GM21447 (cell line): Measurements from ENCODE around the gene KIAA0319L.
"Not testable (repeated sequence)": the region's sequence is repeated elsewhere in the genome, so short reads cannot be mapped to it uniquely, and the experiment has no call there.

Experiments
- ATAC-seq: cut with Tn5 transposase; IDR thresholded peaks from one replicate; pipeline ENCODE4 v1.9.1; 2021; ENCODE audit not compliant: unreplicated experiment

The KIAA0319L gene

DNA sequence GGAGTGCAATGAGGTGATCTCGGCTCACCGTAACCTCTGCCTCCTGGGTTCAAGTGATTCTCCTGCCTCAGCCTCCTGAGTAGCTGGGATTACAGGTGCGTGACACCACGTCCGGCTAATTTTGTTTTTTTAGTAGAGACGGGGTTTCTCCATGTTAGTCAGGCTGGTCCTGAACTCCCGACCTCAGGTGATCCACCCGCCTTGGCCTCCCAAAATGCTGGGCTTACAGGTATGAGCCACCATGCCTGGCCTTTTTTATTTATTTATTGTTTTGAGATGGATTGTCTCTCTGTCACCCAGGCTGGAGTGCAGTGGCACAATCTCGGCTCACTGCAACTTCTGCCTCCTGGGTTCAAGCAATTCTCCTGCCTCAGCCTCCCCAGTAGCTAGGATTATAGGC, 24.4 kb upstream of the KIAA0319L start:
- not testable (repeated sequence) for ATAC-seq

DNA sequence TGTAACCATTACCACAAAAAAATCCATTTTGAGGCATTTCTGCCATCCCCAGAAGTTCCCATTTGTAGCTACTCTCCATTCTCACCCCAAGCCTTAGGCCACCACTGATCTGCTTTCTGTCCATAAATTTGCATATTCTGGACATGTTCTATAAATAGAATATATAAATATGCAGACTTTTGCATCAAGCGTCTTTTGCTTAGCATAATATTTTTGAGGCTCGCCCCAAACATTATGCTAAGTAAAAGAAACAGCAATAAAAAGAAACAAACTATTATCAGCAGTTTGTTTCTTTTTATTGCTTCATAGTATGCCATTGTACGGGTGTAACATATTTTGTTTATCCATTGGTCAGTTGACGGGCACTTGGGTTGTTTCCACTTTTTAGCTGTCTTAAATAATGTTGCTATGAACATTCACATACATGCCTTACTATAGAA, 23.8 kb upstream of the KIAA0319L start:
- no peak for ATAC-seq

DNA sequence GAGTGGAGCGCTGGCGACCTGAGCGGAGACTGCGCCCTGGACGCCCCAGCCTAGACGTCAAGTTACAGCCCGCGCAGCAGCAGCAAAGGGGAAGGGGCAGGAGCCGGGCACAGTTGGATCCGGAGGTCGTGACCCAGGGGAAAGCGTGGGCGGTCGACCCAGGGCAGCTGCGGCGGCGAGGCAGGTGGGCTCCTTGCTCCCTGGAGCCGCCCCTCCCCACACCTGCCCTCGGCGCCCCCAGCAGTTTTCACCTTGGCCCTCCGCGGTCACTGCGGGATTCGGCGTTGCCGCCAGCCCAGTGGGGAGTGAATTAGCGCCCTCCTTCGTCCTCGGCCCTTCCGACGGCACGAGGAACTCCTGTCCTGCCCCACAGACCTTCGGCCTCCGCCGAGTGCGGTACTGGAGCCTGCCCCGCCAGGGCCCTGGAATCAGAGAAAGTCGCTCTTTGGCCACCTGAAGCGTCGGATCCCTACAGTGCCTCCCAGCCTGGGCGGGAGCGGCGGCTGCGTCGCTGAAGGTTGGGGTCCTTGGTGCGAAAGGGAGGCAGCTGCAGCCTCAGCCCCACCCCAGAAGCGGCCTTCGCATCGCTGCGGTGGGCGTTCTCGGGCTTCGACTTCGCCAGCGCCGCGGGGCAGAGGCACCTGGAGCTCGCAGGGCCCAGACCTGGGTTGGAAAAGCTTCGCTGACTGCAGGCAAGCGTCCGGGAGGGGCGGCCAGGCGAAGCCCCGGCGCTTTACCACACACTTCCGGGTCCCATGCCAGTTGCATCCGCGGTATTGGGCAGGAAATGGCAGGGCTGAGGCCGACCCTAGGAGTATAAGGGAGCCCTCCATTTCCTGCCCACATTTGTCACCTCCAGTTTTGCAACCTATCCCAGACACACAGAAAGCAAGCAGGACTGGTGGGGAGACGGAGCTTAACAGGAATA, 20.1 kb upstream of the KIAA0319L start:
- peak; percentile 68 for ATAC-seq

DNA sequence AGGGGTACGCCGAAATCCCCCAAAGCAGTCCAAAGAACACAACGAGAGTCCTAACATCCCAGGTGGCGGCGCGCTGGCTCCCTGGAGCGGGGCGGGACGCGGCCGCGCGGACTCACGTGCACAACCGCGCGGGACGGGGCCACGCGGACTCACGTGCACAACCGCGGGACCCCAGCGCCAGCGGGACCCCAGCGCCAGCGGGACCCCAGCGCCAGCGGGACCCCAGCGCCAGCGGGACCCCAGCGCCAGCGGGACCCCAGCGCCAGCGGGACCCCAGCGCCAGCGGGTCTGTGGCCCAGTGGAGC, 19.5 kb upstream of the KIAA0319L start:
- not testable (repeated sequence) for ATAC-seq

DNA sequence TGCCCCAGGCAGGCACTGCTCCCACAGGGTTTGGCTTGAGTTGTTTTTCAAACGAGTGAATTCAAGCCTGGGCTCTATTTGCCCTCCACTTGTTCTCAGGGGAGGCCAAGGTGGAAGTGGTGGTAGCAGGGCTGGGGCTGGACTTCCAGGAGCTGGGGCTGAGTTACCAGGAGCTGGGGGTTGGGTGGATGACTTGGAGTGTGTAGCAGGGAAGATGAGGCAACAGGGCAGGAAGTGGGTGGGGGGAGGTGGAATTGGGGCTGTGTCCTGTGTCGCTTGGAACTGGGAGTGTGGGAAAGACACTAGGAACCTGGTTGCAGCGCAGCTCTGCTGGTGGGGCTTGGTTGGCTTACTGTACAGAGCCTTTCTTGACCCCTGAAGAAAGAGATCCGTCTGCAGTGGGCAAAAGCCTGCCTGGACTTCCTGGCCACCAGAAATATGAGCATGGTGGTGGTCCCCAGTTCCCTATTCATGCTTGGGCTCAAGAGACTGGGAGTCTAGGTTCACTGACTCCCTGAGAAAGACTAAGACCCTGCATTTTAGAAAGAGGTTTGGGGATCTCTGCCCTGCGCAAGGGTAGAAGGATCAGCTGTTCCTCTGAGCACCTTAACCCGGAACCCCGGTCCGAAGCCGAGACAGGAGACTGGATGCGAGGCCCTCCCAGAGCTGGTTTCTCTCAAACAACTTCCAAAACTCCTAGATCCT, 19.0 kb upstream of the KIAA0319L start:
- ATAC-seq, result no peak

DNA sequence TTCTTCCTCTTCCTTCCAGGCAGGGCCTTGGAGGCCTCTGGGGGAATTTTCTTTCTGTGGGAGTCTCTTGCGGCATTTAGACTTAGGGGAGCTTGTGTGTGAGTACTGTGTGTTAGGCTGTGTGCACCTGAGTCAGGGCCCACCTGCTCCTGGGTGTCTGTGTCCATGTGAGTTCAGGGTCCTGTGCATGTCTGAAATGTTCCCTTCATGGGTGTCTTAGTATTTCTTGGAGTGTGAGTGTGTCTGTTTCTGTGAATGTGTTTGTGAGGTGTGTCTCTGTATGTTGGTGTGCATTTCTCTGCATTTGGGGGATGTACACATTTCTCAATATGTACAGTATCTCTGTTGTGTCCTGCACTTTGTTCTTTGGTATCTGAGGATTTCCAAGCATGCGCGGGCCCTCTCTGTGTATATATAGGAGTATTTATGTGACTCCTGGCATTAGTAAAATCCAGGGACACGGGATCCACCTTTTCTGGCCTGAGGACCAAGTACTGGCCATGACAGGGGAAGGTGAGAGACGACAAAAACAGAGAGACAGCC, 18.3 kb upstream of the KIAA0319L start:
- no peak for ATAC-seq

DNA sequence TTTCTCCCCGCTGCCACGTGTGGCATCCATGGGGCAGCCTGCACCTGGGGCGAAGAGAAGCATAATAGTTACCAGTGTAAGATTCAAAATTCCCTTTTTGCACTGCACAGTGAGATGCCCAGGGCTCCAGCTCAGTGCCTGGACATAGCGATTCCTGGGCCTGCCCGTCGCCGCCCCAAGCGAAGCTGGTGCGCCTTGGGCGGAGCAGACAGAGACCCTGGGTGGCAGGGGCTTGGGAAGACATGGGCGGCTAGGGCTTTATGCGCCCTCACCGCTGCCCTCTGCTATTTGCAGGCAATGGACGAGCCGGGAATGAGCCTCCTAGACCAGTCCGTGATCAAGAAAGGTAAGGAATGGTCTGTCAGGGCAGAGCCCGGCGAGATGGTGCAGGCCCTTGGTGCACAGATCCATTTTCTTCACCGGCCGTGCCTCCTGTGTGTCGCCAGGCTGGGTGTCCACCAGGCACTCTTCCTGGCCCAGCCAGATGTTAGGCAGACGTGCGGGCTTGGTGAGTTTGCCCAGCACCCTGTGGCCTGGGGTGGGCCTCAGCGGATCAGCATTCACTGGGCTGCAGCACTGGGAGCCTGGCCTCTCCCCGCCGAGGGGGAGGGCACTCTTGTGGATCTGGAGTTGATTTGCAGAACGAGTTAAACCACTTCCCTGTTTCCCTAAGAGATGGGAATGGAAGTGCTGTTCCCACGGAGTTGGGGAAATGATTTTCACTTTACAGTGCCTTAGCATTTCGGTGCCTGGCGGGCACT, 17.6 kb upstream of the KIAA0319L start:
- ATAC-seq, result no peak

DNA sequence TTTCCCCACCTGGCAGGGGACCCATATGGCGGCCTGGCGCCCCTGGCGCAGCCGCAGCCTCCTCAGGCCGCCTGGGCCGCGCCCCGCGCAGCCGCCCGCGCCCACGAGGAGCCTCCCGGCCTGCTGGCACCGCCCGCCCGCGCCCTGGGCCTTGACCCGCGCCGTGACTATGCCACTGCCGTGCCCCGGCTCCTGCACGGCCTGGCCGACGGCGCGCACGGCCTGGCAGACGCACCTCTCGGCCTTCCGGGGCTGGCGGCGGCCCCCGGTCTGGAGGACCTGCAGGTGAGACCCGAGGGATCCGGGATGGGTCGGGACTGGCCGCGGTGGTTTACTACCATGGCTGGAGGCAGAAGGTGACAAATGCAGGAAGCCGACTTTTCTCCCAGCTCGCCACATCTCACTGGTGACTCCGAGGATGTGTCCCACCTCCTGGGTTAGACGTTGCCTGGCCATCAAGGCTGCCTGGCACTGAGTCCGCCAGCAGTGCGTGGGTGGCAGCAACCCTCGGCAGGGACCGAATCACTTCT, 17.0 kb upstream of the KIAA0319L start:
- ATAC-seq, result no peak

DNA sequence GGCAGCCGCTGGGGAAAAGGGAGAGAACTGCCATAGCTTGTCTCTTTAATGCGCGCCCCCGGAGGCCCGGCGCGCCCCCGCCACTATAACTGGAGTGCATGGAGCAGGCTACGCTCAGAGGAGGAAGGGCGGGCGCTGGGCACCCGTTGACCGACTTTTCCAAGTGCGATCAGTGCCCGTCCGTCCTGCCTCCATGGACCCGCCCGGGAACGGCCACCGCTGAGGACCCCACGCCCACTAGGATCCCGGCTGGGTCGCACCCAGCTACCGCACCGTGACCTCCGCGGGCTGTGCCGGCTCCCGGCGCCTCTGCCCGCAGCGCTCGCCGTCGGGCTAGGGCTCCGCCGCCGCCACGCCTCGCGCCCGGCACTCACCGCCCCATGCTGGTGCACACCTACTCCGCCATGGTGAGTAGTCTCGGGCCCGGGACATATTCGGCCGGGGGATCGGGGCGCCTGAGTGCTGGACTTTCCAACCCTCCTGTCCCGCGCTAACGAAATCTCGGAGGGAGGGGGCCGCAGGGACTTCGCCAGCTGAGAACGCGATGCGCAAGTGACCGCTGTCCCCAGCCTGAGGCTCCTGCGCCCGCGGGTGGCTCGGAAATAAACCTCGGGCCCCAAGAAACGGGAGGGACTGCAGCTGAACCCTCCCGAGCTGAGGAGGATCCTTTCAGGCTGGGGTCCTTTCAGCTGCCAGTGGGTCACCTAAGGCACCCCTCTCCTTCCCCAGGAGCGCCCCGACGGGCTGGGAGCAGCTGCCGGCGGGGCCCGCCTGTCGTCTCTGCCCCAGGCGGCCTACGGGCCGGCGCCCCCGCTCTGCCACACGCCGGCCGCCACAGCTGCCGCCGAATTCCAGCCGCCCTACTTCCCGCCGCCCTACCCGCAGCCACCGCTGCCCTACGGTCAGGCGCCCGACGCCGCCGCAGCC, 16.3 kb upstream of the KIAA0319L start, which contains the start of gene TFAP2E:
Gene TFAP2E, plus strand, starts transcription at position 117 of the 927 bp plus-strand sequence. Its CDS starts 264 bp downstream, at position 381.
- ATAC-seq, result no peak

DNA sequence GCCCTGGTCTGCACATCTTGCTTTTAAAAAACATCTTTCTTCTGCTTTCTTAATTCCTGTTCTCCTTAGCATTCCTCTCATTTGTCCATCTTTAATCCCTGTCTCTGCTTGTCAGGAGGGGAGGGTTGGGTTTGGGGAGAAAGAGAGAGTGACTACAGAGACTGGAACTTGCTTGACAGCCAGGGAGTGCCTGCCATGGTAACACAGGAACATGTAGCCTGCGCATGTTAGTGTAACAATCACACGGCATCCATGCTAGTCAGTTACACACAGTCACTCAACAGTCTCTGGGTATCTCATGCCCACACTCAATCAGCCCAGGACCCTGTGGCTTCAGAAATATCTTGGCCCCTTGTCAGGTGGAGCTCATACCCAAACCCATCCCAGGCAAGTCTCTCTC, 15.1 kb upstream of the KIAA0319L start:
- ATAC-seq, result no peak

DNA sequence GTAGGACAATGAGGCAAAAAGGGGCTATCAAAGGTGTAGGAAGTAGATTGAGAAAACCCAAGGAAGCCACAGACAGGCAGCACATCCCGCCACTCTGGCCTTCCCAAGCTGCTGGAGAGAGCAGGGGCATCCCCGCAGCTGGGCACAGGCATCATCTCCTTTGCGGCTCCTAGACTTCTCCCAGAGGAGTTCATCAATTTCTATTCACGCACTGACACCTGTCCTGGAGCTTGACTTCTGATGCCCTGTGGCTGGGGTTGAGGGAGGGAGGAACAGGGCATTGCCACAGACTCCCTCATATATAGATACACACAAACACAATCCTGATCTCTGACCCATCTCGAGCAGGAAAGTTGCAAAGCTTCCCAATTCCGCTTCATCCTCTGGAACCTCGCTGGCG, 14.1 kb upstream of the KIAA0319L start:
- ATAC-seq, result no peak

DNA sequence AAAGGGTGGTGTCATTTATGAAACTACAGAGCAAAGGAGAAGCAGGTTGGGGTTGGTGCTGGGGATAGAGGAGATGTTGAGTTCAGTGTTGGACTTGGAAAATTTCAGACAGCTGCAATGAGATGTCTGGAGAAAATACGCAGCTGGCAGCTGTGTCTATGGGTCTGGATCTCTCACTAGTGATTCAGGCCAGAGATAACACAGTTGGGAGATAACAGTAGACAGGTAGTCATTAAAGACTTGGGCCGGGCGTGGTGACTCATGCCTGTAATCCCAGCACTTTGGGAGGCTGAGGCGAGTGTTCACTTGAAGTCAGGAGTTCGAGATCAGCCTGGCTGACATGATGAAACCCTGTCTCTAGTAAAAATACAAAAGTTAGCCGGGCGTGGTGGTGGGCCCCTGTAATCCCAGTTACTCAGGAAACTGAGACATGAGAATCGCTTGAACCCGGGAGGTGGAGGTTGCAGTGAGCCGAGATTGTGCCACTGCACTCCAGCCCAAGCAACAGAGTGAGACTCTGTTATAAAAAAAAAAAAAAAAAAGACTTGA, 13.5 kb upstream of the KIAA0319L start:
- no peak for ATAC-seq

DNA sequence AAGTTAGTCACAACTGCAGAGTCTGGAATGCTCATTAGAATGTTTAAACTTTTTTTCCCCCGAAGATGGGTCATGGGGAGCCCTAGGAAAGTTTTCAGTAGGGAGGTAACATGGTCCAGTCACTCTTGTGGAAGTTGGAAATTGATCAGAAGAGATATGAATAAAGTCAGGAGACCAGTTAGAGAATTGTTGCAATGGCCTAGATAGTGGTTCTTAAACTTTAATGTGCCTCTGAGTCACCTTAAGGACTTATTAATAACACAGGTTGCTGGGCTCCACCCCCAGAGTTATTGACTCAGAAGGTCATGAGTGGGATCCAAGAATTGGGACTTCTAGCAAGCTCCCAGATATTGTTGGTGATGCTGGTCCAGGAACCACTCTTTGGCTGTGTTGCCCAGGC, 12.7 kb upstream of the KIAA0319L start:
- no peak for ATAC-seq

DNA sequence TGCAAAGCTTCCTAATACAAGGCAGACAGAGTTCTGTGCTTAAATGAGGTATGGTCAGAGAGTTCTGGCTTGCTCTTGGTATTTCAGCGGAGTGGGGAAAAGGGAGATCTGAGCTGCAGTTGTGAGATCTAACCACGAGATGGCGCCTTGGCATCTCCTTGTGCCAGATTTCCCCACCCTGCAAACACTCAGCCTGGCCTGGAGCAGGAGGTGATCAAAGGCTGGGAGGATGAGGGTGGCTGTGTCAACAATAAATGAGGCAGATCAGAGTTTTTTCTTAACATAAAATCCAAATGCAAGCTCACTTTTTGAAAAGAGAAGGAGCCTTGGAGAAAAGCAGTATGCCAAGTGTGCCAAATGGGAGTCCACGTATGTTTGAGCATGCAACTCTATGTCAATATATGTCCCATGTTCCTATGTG, 11.8 kb upstream of the KIAA0319L start:
- ATAC-seq, result no peak

DNA sequence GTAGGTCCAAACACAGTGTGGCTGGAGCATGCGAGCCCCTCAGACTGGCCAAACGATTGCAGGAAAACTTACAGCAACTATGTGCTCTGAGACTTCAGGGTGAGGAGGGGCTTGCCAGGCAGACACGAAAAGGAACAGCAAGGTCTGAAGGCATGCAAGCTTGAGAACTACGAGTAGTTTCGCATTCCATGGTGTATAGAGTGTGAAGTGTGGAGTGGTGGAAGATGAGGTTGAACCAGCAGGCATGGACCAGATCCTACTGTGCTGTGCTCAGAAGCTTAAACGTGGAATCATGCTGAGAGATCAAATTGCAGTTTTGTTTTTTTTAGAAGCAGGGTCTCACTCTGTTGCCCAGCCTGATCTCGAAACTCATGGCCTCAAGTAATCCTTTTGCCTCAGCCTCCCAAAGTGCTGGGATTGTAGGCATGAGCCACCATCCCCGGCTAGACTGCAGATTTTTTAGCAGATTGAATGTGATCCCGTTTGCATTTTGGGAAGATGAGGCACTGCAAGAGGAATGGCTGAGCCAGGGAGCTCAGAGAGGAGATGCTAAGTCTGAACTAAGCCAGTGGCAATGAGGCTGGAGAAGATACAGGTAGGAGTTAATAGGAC, 10.8 kb upstream of the KIAA0319L start:
- no peak for ATAC-seq

DNA sequence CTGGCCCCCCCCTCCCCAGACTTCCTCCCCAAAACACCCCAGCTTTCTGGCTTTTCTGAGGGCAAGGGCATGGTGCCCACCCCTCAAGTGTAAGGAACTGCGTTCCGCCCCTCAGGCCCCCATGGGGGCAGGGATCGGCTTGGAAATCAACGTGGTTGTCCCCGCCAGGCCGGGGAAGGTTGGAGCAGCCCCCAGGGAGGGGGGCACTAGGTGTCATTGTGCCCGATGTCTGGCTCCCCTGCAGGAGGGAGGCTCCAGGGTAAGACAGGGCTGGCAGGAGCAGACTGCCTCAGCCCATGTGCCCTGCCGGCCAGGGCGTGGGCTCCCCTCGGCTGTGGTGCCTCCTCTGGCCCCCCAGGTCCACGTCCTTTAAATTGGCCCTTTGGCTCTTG, 8.5 kb upstream of the KIAA0319L start:
- ATAC-seq, result no peak

DNA sequence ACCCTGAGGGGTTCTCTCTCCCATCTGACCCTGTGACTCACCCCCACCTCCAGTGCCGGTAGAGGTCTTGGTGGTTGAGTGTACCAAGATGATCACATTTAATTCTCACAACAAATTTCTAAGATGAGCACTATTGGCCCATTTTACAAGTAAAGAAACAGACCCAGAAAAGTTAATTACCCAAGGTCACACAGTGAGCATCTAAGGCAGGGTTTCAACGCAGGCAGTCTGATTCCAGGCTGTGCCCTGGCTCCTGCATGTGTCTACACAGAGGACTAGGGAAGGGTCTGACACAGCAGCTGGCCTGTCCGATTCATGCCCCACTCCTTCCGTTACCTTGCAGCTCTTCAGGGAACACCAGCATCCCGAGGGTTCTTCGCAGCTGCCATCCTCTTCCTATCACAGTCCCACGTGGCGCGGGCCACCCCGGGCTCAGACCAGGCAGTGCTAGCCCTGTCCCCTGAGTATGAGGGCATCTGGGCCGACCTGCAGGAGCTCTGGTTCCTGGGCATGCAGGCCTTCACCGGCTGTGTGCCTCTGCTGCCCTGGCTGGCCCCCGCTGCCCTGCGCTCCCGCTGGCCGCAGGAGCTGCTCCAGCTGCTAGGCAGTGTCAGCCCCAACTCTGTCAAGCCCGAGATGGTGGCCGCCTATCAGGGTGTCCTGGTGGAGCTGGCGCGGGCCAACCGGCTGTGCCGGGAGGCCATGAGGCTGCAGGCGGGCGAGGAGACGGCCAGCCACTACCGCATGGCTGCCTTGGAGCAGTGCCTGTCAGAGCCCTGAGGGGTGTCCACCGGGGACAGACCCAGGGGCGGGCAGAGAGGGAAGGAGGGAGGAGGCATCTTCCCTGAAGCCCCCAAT, 7.9 kb upstream of the KIAA0319L start:
- no peak for ATAC-seq
